Measurements from ENCODE around the gene AGT.
"Not testable (repeated sequence)": the region's sequence is repeated elsewhere in the genome, so short reads cannot be mapped to it uniquely, and the experiment has no call there.

Gene AGT

DNA sequence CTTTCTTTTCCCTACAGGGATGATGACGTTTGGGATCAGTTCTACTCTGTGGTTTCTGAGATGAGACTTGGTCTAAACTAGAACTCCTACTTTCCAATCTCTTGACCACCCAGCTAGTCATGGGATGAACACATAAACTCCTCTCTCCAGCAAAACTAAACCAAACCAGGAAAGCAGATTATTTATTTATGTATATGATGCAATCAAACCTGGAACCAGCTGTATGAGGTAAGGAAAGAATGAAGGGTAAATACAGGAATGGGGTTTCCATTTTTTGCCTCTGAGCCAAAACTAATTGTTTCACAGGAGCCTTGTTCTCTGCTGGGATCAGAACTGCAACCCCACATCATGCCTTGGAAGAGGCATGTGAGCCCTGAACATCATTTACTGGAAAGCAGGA lies 3.3 kb upstream of the AGT start:
- TF ChIP-seq, protein P1, sequence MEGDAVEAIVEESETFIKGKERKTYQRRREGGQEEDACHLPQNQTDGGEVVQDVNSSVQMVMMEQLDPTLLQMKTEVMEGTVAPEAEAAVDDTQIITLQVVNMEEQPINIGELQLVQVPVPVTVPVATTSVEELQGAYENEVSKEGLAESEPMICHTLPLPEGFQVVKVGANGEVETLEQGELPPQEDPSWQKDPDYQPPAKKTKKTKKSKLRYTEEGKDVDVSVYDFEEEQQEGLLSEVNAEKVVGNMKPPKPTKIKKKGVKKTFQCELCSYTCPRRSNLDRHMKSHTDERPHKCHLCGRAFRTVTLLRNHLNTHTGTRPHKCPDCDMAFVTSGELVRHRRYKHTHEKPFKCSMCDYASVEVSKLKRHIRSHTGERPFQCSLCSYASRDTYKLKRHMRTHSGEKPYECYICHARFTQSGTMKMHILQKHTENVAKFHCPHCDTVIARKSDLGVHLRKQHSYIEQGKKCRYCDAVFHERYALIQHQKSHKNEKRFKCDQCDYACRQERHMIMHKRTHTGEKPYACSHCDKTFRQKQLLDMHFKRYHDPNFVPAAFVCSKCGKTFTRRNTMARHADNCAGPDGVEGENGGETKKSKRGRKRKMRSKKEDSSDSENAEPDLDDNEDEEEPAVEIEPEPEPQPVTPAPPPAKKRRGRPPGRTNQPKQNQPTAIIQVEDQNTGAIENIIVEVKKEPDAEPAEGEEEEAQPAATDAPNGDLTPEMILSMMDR (IDR thresholded peaks at IDR 0.05; ENCODE audit: poor library complexity, severe bottlenecking), result no peak
- Histone ChIP-seq H3K27me3 (ENCODE audit: insufficient read depth, poor library complexity, severe bottlenecking) (no peaks in the 10 kb centered on the region), H3K4me3 (ENCODE audit: severe bottlenecking) (no peak overlapping the region), H3K36me3 (ENCODE audit: low read depth) (no peaks in the 10 kb centered on the region), H3K27ac (ENCODE audit: poor library complexity, severe bottlenecking) (no peak overlapping the region), H3K4me1 (ENCODE audit: insufficient read depth, poor library complexity, severe bottlenecking) (no peaks in the 10 kb centered on the region), H3K9me3 (ENCODE audit: severe bottlenecking) (no peaks in the 10 kb centered on the region)
- ATAC-seq (ENCODE audit: low read depth), result no peak
- no peak for DNase-seq (ENCODE audit: low spot score)

DNA sequence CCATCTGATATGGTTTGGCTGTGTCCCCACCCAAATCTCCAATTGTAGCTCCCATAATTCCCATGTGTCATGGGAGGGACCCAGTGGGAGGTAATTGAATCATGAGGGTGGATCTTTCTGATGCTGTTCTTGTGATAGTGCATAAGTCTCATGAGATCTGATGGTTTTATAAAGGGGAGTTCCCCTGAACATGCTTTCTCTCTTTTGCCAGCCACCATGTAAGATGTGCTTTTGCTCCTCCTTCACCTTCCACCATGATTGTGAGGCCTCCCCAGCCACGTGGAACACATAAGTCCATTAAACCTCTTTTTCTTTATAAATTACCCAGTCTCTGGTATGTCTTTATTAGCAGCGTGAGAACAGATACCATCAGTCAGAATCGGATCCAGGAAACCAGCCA lies 2.5 kb upstream of the AGT start:
- not testable (repeated sequence) for ATAC-seq (ENCODE audit: low read depth)

DNA sequence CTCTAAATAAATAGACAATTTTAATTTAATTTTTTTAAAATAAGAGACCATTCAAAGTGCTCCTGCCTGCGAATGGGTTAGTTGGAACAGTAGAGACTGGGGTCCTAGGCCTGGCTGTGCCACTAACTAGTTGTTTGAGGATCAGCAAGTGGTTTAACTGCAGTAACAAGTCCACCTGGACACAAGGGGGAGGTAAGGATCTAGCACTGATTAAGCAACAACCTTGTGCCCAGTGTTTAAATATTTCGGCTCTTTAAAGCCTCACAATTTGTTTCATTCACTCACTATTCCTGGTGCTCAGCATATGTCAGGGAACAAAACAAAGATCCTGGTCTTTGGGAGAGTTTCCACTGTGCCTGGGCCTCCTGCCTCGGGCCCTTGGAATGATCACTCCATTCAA lies 1.6 kb upstream of the AGT start:
- no peak for DNase-seq (ENCODE audit: low spot score)
- Histone ChIP-seq H3K36me3 (ENCODE audit: low read depth) (no peaks in the 10 kb centered on the region), H3K9me3 (ENCODE audit: severe bottlenecking) (no peaks in the 10 kb centered on the region), H3K4me3 (ENCODE audit: severe bottlenecking) (no peak overlapping the region), H3K27ac (ENCODE audit: poor library complexity, severe bottlenecking) (no peak overlapping the region), H3K4me1 (ENCODE audit: insufficient read depth, poor library complexity, severe bottlenecking) (no peaks in the 10 kb centered on the region), H3K27me3 (ENCODE audit: insufficient read depth, poor library complexity, severe bottlenecking) (no peaks in the 10 kb centered on the region)
- ATAC-seq (ENCODE audit: low read depth), result no peak
- TF ChIP-seq, protein P1 (IDR thresholded peaks at IDR 0.05; ENCODE audit: poor library complexity, severe bottlenecking), result no peak

More for the DNA sequence above, 2.5 kb upstream of the AGT start:
- H3K4me3 ChIP-seq (ENCODE audit: severe bottlenecking); H3K27ac ChIP-seq (ENCODE audit: poor library complexity, severe bottlenecking); DNase-seq (ENCODE audit: low spot score); H3K9me3 ChIP-seq (ENCODE audit: severe bottlenecking); H3K4me1 ChIP-seq (ENCODE audit: insufficient read depth, poor library complexity, severe bottlenecking); H3K36me3 ChIP-seq (ENCODE audit: low read depth); H3K27me3 ChIP-seq (ENCODE audit: insufficient read depth, poor library complexity, severe bottlenecking): not testable (repeated sequence)

DNA sequence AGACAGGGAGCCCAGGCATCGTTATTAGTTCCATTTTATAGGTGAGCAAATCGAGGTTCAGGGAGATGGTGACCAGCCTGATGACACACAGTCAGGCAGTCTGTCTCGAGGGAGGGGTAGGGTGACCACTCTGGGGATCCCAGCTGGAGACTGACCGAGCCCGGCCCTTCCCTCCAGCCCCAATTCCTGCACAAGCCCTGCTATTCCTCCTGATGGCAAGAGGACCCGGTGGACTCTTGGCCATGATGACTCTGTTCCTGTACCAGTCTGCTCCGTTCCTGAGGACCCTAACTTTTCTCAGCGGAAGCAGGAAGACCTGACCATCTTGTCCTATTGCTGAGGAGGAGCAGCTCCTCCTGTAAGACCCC lies 391 bp downstream of the AGT start:
- TF ChIP-seq, protein P1 (IDR thresholded peaks at IDR 0.05; ENCODE audit: poor library complexity, severe bottlenecking), result no peak
- ATAC-seq (ENCODE audit: low read depth), result no peak
- Histone ChIP-seq H3K36me3 (ENCODE audit: low read depth) (no peaks in the 10 kb centered on the region), H3K27ac (ENCODE audit: poor library complexity, severe bottlenecking) (no peak overlapping the region), H3K9me3 (ENCODE audit: severe bottlenecking) (no peaks in the 10 kb centered on the region), H3K4me1 (ENCODE audit: insufficient read depth, poor library complexity, severe bottlenecking) (no peaks in the 10 kb centered on the region), H3K27me3 (ENCODE audit: insufficient read depth, poor library complexity, severe bottlenecking) (no peaks in the 10 kb centered on the region), H3K4me3 (ENCODE audit: severe bottlenecking) (no peak overlapping the region)
- DNase-seq (ENCODE audit: low spot score), result no peak

DNA sequence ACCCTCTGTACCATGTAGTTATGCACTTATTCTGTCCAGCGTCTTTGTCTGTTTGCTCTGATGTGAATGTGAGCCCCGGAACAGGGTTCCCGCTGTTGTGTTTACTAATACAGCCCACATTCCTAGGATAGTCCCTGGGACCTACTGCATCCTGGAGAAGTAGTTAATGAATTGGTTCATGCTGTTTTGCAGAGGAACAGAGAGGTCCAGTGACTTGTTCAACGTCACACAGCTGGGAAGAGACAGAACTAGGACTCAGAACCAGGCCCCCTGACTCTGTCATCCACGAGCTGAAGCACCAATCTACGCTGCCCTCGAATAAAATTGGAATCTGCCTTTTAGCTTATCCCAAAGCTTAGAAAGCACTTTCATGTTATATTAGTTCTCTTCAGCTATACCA lies 784 bp downstream of the AGT start:
- TF ChIP-seq, protein P1 (IDR thresholded peaks at IDR 0.05; ENCODE audit: poor library complexity, severe bottlenecking), result no peak
- Histone ChIP-seq H3K27me3 (ENCODE audit: insufficient read depth, poor library complexity, severe bottlenecking) (no peaks in the 10 kb centered on the region), H3K36me3 (ENCODE audit: low read depth) (no peaks in the 10 kb centered on the region), H3K4me1 (ENCODE audit: insufficient read depth, poor library complexity, severe bottlenecking) (no peaks in the 10 kb centered on the region), H3K27ac (ENCODE audit: poor library complexity, severe bottlenecking) (no peak overlapping the region), H3K9me3 (ENCODE audit: severe bottlenecking) (no peaks in the 10 kb centered on the region), H3K4me3 (ENCODE audit: severe bottlenecking) (no peak overlapping the region)
- no peak for DNase-seq (ENCODE audit: low spot score)
- no peak for ATAC-seq (ENCODE audit: low read depth)
